BJ (cell line): ENCODE data around the gene CACNG1. TPM values are rescaled to one million over a fixed set of nuclear protein-coding genes. Genes with fewer than 3 reads are reported as not detected.
"Not testable (repeated sequence)": the region's sequence is repeated elsewhere in the genome, so short reads cannot be mapped to it uniquely, and the experiment has no call there.

Experiments
- CTCF ChIA-PET: fragments of 350-600 bp; formaldehyde crosslinking; extraction: SDS; loops from one replicate; lab custom pipeline; 2021; ENCODE audit warnings: antibody characterized with exemption, inconsistent platforms; lab: Yijun Ruan, JAX
- POLR2A ChIA-PET: fragments of 300-600 bp; sonication (Branson Sonifier 250); formaldehyde crosslinking; extraction: SDS; loops from one replicate; lab custom pipeline; 2021; ENCODE audit warnings: antibody characterized with exemption; lab: Charles Lee
- DNase-seq: peaks from one replicate; pipeline ENCODE4 v3.0.0-alpha.2; 2011; ENCODE audit warnings: low read depth
- H3K27me3 ChIP-seq: 2 replicates; pipeline ENCODE4 v1.6.0; 2011; ENCODE audit warnings: low read length; ENCODE audit not compliant: control insufficient read depth, insufficient read depth
- H3K36me3 ChIP-seq: 2 replicates; pipeline ENCODE4 v1.5.1; 2011; ENCODE audit warnings: low read length; ENCODE audit not compliant: control insufficient read depth, insufficient read depth
- H3K4me3 ChIP-seq: 2 replicates; pipeline ENCODE4 v1.5.1; 2011; ENCODE audit warnings: low read depth, mild to moderate bottlenecking, control low read depth, low read length
- CTCF ChIP-seq: IDR thresholded peaks from 2 replicates; pipeline ENCODE4 v1.5.1; 2011; ENCODE audit warnings: low read depth, mild to moderate bottlenecking, control low read depth, inconsistent platforms, low read length, moderate library complexity; ENCODE audit not compliant: insufficient read depth
- polyA plus RNA-seq: library from polyadenylated mRNA; depleted of rRNA; stranded (reverse); fragments of >200 nt; gene quantifications from 2 replicates; pipeline ENCODE4 v1.2.3, GENCODE V29; 2011

Gene CACNG1
- polyA plus RNA-seq, 1 experiment = not detected

- no peaks in the 10 kb centered on the region for H3K36me3 ChIP-seq
- ChIA-PET POLR2A (no interaction called here), CTCF (no interaction called here)
- DNase-seq = no peak
- peaks cover 4% of the 10 kb centered on the region; the same call in 1 of the 2 replicates for H3K27me3 ChIP-seq
- TF ChIP-seq CTCF = no peak
- no peak overlapping the region for H3K4me3 ChIP-seq
Observed at GRCh38 chr17:67032985-67033384, 11.4 kb upstream of the CACNG1 start.

- Histone ChIP-seq H3K27me3 (peaks cover 4% of the 10 kb centered on the region; the same call in 1 of the 2 replicates), H3K4me3 (no peak overlapping the region), H3K36me3 (no peaks in the 10 kb centered on the region)
- no peak for DNase-seq
- ChIA-PET CTCF (no interaction called here), POLR2A (no interaction called here)
- no peak for TF ChIP-seq CTCF
Observed at GRCh38 chr17:67033613-67034012, 10.7 kb upstream of the CACNG1 start.

GRCh38 chr17:67035131-67036083 is 8.9 kb upstream of the CACNG1 start:
- Histone ChIP-seq H3K4me3 (no peak overlapping the region), H3K36me3 (no peaks in the 10 kb centered on the region), H3K27me3 (peaks cover 4% of the 10 kb centered on the region; the same call in 1 of the 2 replicates)
- CTCF ChIA-PET = no interaction called here
- DNase-seq = no peak
- TF ChIP-seq CTCF = no peak
- POLR2A ChIA-PET = no interaction called here

- no peaks in the 10 kb centered on the region for H3K36me3 ChIP-seq
- ChIA-PET CTCF (interaction anchor here (1.5 kb wide), 1 partner anchor 26 kb away, joined by 3 read pairs; no protein-coding TSS in a partner anchor), POLR2A (no interaction called here)
- peaks cover 9% of the 10 kb centered on the region; the same call in 1 of the 2 replicates for H3K27me3 ChIP-seq
- no peak for DNase-seq
- no peak overlapping the region for H3K4me3 ChIP-seq
- no peak for TF ChIP-seq CTCF
Observed at GRCh38 chr17:67038861-67039365, 5.4 kb upstream of the CACNG1 start.

- ChIA-PET CTCF (no interaction called here), POLR2A (no interaction called here)
- Histone ChIP-seq H3K36me3 (no peaks in the 10 kb centered on the region), H3K27me3 (peaks cover 12% of the 10 kb centered on the region), H3K4me3 (no peak overlapping the region)
- TF ChIP-seq CTCF = no peak
- DNase-seq = no peak
Observed at GRCh38 chr17:67040652-67041051, 3.7 kb upstream of the CACNG1 start.

- CTCF ChIA-PET = not testable (repeated sequence)
Observed at GRCh38 chr17:67041119-67041518, 3.2 kb upstream of the CACNG1 start.

More at GRCh38 chr17:67041119-67041518, 3.2 kb upstream of the CACNG1 start:
- H3K4me3 ChIP-seq, H3K36me3 ChIP-seq, POLR2A ChIA-PET, DNase-seq: not testable (repeated sequence)
- H3K27me3 ChIP-seq = peaks cover 12% of the 10 kb centered on the region
